Neural crest cell (in vitro differentiated cells): ENCODE data around the gene HBS1L. TPM values are rescaled to one million over a fixed set of nuclear protein-coding genes. Genes with fewer than 3 reads are reported as not detected.

Experiments used
- DNase-seq: peaks from one replicate; pipeline ENCODE4 v3.0.0; 2021; ENCODE audit warnings: low read depth, mixed read lengths, low spot score
- H3K27ac Mint-ChIP-seq: one replicate; pipeline ENCODE4 v1.8.0; 2021; ENCODE audit warnings: mild to moderate bottlenecking, mixed read lengths; ENCODE audit not compliant: unreplicated experiment
- H3K27me3 Mint-ChIP-seq: 2 replicates; pipeline ENCODE4 v1.8.0; 2021; ENCODE audit warnings: low read depth, mild to moderate bottlenecking, mixed read lengths
- H3K36me3 Mint-ChIP-seq: 2 replicates; pipeline ENCODE4 v1.8.0; 2021; ENCODE audit warnings: low read depth, mild to moderate bottlenecking, mixed read lengths
- H3K4me1 Mint-ChIP-seq: 2 replicates; pipeline ENCODE4 v1.8.0; 2021; ENCODE audit warnings: mixed read lengths
- H3K4me3 Mint-ChIP-seq: one replicate; pipeline ENCODE4 v1.8.0; 2021; ENCODE audit warnings: mild to moderate bottlenecking, mixed read lengths
- H3K9me3 Mint-ChIP-seq: 2 replicates; pipeline ENCODE4 v1.8.0; 2021; ENCODE audit warnings: mixed read lengths
- total RNA-seq: library from RNA; stranded (reverse); gene quantifications from 2 replicates; pipeline ENCODE4 v1.2.1, GENCODE V29; 2021
- TF ChIP-seq, protein P1 (sequence below): fragments of 200-600 bp; sonication (generic); conservative IDR thresholded peaks from 2 replicates; pipeline ENCODE4 v1.5.0; 2021; ENCODE audit warnings: antibody characterized with exemption, mild to moderate bottlenecking

HBS1L gene
- total RNA-seq, 1 donor from 2014 or later: 82.6 TPM

DNA sequence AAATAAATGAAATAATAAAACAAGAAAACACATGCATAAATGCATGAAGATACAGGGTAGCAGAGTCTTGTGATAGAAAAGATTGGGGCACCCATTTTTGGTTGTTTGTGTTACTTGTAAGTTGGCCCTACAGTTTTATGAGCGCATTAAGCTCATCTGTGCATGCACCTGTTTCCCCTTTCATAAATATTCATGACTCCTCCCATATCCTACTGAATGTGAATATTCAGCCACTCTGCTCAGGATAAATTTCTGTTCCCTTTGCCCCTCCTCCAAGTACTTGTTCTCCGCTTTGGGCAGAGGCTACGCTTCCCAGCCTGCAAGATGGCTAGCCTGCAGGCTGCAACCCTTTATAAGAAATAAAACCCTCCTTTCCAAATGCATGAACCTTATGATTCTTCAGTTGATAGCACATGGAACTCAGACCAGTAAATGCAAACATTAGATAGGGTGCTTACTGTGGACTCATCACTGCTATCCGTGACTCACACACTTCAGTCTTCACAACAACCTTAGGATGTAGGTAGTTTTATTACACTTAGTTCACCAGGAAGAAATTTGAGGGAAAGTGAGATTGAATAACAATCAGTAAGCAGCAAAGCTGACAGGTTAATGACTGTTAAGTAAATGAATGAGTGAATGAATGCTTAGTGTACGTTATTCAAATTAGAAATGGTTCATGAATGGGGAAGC is 119.7 kb downstream of the HBS1L start:
- no peaks in the 10 kb centered on the region for H3K36me3 Mint-ChIP-seq
- no peak for DNase-seq
- H3K27me3 Mint-ChIP-seq: no peaks in the 10 kb centered on the region
- H3K9me3 Mint-ChIP-seq: no peaks in the 10 kb centered on the region
- H3K4me1 Mint-ChIP-seq: no peaks in the 10 kb centered on the region
- TF ChIP-seq, protein P1, sequence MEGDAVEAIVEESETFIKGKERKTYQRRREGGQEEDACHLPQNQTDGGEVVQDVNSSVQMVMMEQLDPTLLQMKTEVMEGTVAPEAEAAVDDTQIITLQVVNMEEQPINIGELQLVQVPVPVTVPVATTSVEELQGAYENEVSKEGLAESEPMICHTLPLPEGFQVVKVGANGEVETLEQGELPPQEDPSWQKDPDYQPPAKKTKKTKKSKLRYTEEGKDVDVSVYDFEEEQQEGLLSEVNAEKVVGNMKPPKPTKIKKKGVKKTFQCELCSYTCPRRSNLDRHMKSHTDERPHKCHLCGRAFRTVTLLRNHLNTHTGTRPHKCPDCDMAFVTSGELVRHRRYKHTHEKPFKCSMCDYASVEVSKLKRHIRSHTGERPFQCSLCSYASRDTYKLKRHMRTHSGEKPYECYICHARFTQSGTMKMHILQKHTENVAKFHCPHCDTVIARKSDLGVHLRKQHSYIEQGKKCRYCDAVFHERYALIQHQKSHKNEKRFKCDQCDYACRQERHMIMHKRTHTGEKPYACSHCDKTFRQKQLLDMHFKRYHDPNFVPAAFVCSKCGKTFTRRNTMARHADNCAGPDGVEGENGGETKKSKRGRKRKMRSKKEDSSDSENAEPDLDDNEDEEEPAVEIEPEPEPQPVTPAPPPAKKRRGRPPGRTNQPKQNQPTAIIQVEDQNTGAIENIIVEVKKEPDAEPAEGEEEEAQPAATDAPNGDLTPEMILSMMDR: no peak
- H3K4me3 Mint-ChIP-seq: no peak overlapping the region
- H3K27ac Mint-ChIP-seq: no peak overlapping the region

DNA sequence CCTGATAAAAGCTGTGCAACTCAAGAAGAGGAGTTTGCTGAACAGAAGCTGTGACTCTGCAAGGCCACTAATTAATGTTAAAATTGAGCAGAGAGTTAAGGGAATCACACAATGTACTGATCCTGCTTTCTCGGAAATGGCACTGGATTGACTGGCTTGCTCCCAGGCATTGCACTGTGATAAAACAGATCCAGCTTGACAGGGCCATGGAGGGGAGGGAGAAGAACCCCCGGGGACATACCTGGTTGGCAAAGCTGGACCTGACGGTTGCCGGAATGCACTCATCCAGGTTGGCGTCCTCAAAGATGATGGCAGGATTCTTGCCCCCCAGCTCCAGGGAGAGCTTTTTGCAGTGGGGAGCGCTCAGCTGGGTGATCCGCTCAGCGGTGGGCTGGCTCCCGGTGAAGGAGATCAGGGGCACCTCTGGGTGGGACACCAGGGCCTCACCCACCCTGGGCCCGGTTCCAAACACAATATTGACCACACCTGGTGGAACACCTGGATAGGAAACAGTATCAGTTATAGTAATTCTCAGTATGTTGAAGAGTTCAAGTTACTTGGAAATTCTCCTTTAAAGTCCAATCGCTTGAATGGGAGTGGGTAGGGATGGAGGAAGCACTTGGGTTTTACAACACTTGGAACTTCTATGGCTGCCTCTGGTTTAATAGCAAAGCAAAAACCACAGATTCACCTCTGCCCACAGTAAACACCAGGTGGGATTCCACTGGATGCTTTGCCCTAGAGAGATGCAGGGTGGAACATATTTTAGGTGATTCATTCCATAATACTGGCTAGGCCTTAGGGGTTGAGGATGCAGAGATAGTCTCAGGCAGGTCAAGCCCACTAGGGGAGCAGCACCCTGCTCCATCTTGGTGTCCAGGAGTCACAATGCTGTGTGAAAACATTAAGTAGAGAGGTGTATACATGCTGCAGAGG is 121.8 kb downstream of the HBS1L start:
- Mint-ChIP-seq H3K4me3 (no peak overlapping the region), H3K27me3 (no peaks in the 10 kb centered on the region), H3K36me3 (no peaks in the 10 kb centered on the region), H3K9me3 (no peaks in the 10 kb centered on the region), H3K4me1 (no peaks in the 10 kb centered on the region), H3K27ac (no peak overlapping the region)
- TF ChIP-seq, protein P1: no peak
- DNase-seq: no peak

DNA sequence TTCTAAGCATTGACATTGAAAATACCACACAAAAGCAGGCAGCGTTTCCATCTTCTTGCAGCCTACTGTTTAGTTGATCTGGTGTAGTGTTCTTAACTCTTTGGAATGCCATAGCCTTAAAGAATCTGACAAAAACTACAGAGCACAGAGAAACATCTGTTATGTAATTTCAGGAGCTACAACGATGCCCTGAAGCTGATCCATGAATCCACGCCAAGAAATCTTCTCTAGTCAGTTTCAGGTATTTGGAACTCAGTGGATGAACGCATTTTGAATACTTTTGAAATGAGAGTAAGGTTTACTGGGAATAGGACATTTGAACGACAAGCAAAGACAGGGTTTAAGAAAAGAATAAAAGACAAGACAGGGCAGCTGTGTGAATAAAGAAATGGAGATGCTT is 122.5 kb downstream of the HBS1L start:
- H3K36me3 Mint-ChIP-seq: no peaks in the 10 kb centered on the region

DNA sequence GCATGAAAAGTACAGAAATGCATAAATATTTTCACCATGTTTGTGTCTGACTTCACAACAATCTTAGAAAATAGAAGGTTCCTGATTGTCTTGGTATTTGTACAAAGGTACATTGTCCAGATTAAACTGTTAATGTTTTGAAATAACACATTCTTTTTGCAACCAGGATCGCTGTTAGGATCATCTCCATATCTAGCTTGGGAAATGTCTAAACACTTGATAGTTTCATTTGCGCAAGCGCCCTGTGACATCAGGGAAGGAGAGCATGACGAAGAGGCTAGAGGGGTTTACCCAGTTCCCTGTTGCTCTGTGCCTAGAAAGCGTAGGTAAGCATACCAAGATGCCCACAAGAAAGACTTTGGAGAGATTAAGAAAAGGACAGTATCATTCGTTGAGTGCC is 124.2 kb downstream of the HBS1L start:
- H3K27ac Mint-ChIP-seq: no peak overlapping the region
- H3K9me3 Mint-ChIP-seq: no peaks in the 10 kb centered on the region
- H3K4me3 Mint-ChIP-seq: no peak overlapping the region
- DNase-seq: no peak
- no peaks in the 10 kb centered on the region for H3K36me3 Mint-ChIP-seq
- TF ChIP-seq, protein P1: no peak
- H3K4me1 Mint-ChIP-seq: no peaks in the 10 kb centered on the region
- no peaks in the 10 kb centered on the region for H3K27me3 Mint-ChIP-seq

More for the DNA sequence above, 122.5 kb downstream of the HBS1L start:
- H3K4me1 Mint-ChIP-seq: no peaks in the 10 kb centered on the region
- TF ChIP-seq, protein P1: no peak
- H3K9me3 Mint-ChIP-seq: no peaks in the 10 kb centered on the region
- H3K4me3 Mint-ChIP-seq: no peak overlapping the region
- no peak for DNase-seq
- no peak overlapping the region for H3K27ac Mint-ChIP-seq
- no peaks in the 10 kb centered on the region for H3K27me3 Mint-ChIP-seq

DNA sequence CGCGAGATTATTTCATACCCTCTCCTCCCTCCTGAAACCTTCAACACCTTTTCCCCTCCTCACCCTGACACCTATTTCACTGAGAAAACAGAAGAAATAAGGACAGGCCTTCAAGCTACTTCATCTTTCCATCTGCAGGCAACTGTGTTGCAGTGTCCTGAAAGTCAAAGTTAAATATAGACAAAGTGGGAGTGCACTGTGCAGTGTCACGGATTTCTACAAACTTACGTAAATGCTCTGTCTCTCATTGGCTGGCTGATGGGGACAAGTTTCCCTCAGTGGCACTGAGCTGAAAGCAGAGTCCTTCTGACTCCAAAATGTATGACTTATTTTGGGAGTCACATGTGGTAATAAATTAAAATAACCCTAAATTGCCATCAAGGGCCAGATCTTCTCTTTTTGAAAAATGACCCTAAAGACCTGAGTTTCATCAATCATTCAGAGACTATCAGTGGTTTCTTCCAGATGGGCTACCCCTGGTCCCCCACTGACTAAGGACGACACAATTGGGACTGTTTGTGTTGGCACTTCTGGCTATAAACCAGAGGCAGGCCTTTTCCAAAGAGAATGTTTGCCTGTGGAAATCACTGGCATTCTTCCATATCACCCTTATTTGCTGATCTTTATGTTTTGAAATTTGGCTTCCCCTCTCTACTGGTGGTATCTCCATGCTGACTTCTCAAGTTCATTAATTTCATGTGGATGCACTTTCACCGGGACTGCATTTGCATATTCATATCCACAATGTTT is 126.3 kb downstream of the HBS1L start:
- Mint-ChIP-seq H3K4me1 (no peaks in the 10 kb centered on the region), H3K27ac (no peak overlapping the region), H3K27me3 (no peaks in the 10 kb centered on the region), H3K9me3 (no peaks in the 10 kb centered on the region), H3K4me3 (no peak overlapping the region), H3K36me3 (no peaks in the 10 kb centered on the region)
- no peak for DNase-seq
- TF ChIP-seq, protein P1: no peak
